K562 (cell line): ENCODE measurements around the gene KDM4C. TPM values are rescaled to one million over a fixed set of nuclear protein-coding genes. Genes with fewer than 3 reads are reported as not detected.

Experiments
- ATAC-seq: fragments of 200-7000 bp; cut with Tn5 transposase; 3 replicates; pipeline ENCODE4 v1.9.1; 2020; ENCODE audit warnings: moderate library complexity
- BruUV-seq: library from RNA; stranded (reverse); fragments of 400-500 nt; replicated peaks from 2 replicates; lab custom pipeline; 2021; lab: Mats Ljungman, UMichigan
- CTCF ChIA-PET: fragments of 300-600 bp; formaldehyde crosslinking; extraction: SDS; loops from one replicate; lab custom pipeline; 2021; ENCODE audit warnings: low intra/inter-chr PET ratio; lab: Yijun Ruan, JAX
- POLR2A ChIA-PET: fragments of 300-600, 350-650 bp; sonication (Branson Sonifier 250); formaldehyde crosslinking; extraction: SDS; loops from one replicate; lab custom pipeline; 2021; ENCODE audit warnings: antibody characterized with exemption, inconsistent platforms; lab: Yijun Ruan, JAX
- DNase-seq, 4 experiments: peaks; one replicate each; pipeline versions ENCODE4 v3.0.0 to v3.0.0-alpha.2; 2011 to 2018; ENCODE audit warnings: low spot score in 3 of 4, mixed read lengths in 3 of 4; ENCODE audit errors: extremely low read depth in 1 of 4
- FAIRE-seq: peaks from 2 replicates; lab custom pipeline; 2011; peaks lifted over from hg19 to GRCh38; lab: Jason Lieb, UNC
- H2AFZ ChIP-seq: 2 replicates; pipeline ENCODE4 v1.6.0; 2011; ENCODE audit warnings: low read depth, low read length, control low read depth, inconsistent platforms
- H3K27ac ChIP-seq: fragments of 200-600 bp; 3 replicates; pipeline ENCODE4 v1.8.0; 2011; ENCODE audit warnings: low read depth, mild to moderate bottlenecking, control low read depth, inconsistent platforms, low read length, moderate library complexity, mixed read lengths; ENCODE audit errors: extremely low read depth
- H3K27me3 ChIP-seq, 2 experiments: fragments of 300-600 bp in 1 of 2; 2 replicates in 1 of 2; 3 replicates in 1 of 2; pipeline versions ENCODE4 v1.6.0 to v1.8.0; 2011; ENCODE audit warnings: inconsistent platforms in 2 of 2, low read length in 2 of 2, mild to moderate bottlenecking in 1 of 2, mixed read lengths in 1 of 2, moderate library complexity in 1 of 2; ENCODE audit not compliant: control insufficient read depth in 2 of 2, insufficient read depth in 2 of 2
- H3K36me3 ChIP-seq: fragments of 300-600 bp; 3 replicates; pipeline ENCODE4 v1.8.0; 2011; ENCODE audit warnings: mild to moderate bottlenecking, low read length, inconsistent platforms; ENCODE audit not compliant: control insufficient read depth, insufficient read depth
- H3K4me1 ChIP-seq, 2 experiments: fragments of 200-600 bp in 1 of 2; replicated peaks in 1 of 2; 2 replicates in 1 of 2; 3 replicates in 1 of 2; pipeline versions ENCODE4 v1.5.1 to v1.8.0; 2011; ENCODE audit warnings: inconsistent platforms in 2 of 2, low read length in 2 of 2, mild to moderate bottlenecking in 1 of 2, mixed read lengths in 1 of 2, moderate library complexity in 1 of 2; ENCODE audit not compliant: control insufficient read depth in 2 of 2, insufficient read depth in 2 of 2
- H3K4me2 ChIP-seq: 2 replicates; pipeline ENCODE4 v1.6.1; 2011; ENCODE audit warnings: low read length, control low read depth, inconsistent platforms, mixed read lengths; ENCODE audit not compliant: insufficient read depth
- H3K4me3 ChIP-seq: fragments of 200-600 bp; sonication (generic), shearing (Covaris generic); 2 replicates; pipeline ENCODE4 v1.5.1; 2016; ENCODE audit warnings: control low read depth, inconsistent platforms
- H3K79me2 ChIP-seq: fragments of 200-600 bp; 3 replicates; pipeline ENCODE4 v1.8.0; 2011; ENCODE audit warnings: low read length, inconsistent platforms; ENCODE audit not compliant: control insufficient read depth, insufficient read depth
- H3K9ac ChIP-seq, 2 experiments: 2 replicates each; pipeline versions ENCODE4 v1.6.0 to v1.6.1; 2011; ENCODE audit warnings: low read depth in 2 of 2, low read length in 2 of 2, control low read depth in 1 of 2, inconsistent platforms in 1 of 2, mild to moderate bottlenecking in 1 of 2, mixed read lengths in 1 of 2; ENCODE audit not compliant: insufficient read depth in 1 of 2
- H3K9me1 ChIP-seq: one replicate; pipeline ENCODE4 v1.6.0; 2011; ENCODE audit warnings: inconsistent platforms, mild to moderate bottlenecking, low read length, moderate library complexity; ENCODE audit not compliant: control insufficient read depth, insufficient read depth
- H3K9me3 ChIP-seq: replicated peaks from 2 replicates; pipeline ENCODE4 v1.5.1; 2011; ENCODE audit warnings: low read depth, low read length, inconsistent platforms; ENCODE audit not compliant: control insufficient read depth, insufficient read depth
- H4K20me1 ChIP-seq: replicated peaks from 2 replicates; pipeline ENCODE4 v1.6.1; 2011; ENCODE audit warnings: low read length, inconsistent platforms, mixed read lengths; ENCODE audit not compliant: control insufficient read depth, insufficient read depth
- LEF1 ChIP-seq: fragments of 450-650 bp; IDR thresholded peaks from 2 replicates; pipeline ENCODE4 v1.6.1; 2016; ENCODE audit warnings: mild to moderate bottlenecking
- PBX2 ChIP-seq, 2 experiments: IDR thresholded peaks in 1 of 2; conservative IDR thresholded peaks in 1 of 2; 2 replicates each; pipeline ENCODE4 v1.6.1; 2016; ENCODE audit warnings: low read depth in 2 of 2, mild to moderate bottlenecking in 1 of 2, missing compliant biosample characterization in 1 of 2, missing genetic modification characterization in 1 of 2, moderate library complexity in 1 of 2
- PRDM10 ChIP-seq: fragments of 450-650 bp; IDR thresholded peaks from 2 replicates; pipeline ENCODE4 v1.6.1; 2018; ENCODE audit not compliant: partially characterized antibody
- SMARCE1 ChIP-seq: fragments of 450-650 bp; IDR thresholded peaks from 2 replicates; pipeline ENCODE4 v1.7.1; 2016; ENCODE audit warnings: mild to moderate bottlenecking
- TAL1 ChIP-seq: fragments of 450-650 bp; IDR thresholded peaks from 2 replicates; pipeline ENCODE4 v1.6.1; 2016; ENCODE audit warnings: mild to moderate bottlenecking
- TOE1 ChIP-seq, 2 experiments: fragments of 450-650 bp in 1 of 2; sonication (generic) in 1 of 2; formaldehyde crosslinking in 1 of 2; IDR thresholded peaks; 2 replicates each; pipeline versions ENCODE4 v1.7.1 to v1.8.0; 2016 to 2022; ENCODE audit warnings: borderline replicate concordance in 2 of 2, mild to moderate bottlenecking in 2 of 2, antibody characterized with exemption in 1 of 2, inconsistent platforms in 1 of 2, low read depth in 1 of 2, missing genetic modification reagents in 1 of 2, moderate library complexity in 1 of 2
- ZBTB34 ChIP-seq: fragments of 250-450 bp; sonication (Bioruptor Pico); IDR thresholded peaks from 2 replicates; pipeline ENCODE4 v1.8.0; 2021; ENCODE audit warnings: mild to moderate bottlenecking, moderate library complexity
- WGBS: fragments of 100-300 bp; shearing (Covaris generic); methylation state at CpG from one replicate; pipeline ENCODE4 v1.1.6; 2016; ENCODE audit warnings: low coverage, mixed read lengths; ENCODE audit not compliant: insufficient coverage; ENCODE audit errors: missing lambda C conversion rate; 5-methylcytosine and 5-hydroxymethylcytosine counted together
- in situ Hi-C: fragments of 300-500 bp; cut with MboI; formaldehyde crosslinking; loops from 4 replicates; pipeline ENCODE4 v1.15.0; 2018; ENCODE audit warnings: inconsistent platforms, mixed read lengths
- intact Hi-C: fragments of 100-400 bp; cut with micrococcal nuclease; formaldehyde crosslinking; loops from 2 replicates; pipeline ENCODE4 v1.14.2; 2022
- polyA plus RNA-seq, 8 experiments: library from polyadenylated mRNA; depleted of rRNA in 4 of 8; stranded (reverse) in 5 of 8; unstranded in 3 of 8; fragments of >200 nt; fragmentation: Nextera tagmentation in 2 of 8; fragmentation: Illumina TruSeq in 1 of 8; extraction: Ambion mirVana in 2 of 8; extraction: Trizol in 1 of 8; gene quantifications; 2 replicates each; pipeline versions ENCODE4 v1.2.1 to v1.2.3, GENCODE V29; 2011 to 2014; ENCODE audit warnings: inconsistent platforms in 1 of 8, missing spikeins in 1 of 8
- total RNA-seq, 7 experiments: library from RNA; depleted of rRNA in 6 of 7; stranded (reverse); fragments of >200 nt in 6 of 7; fragmentation: Illumina TruSeq in 2 of 7; extraction: Trizol in 2 of 7; gene quantifications; 2 replicates each; pipeline versions ENCODE4 v1.2.1 to v1.2.3, GENCODE V29; 2011 to 2021; ENCODE audit warnings: low replicate concordance in 1 of 7
- TF ChIP-seq, protein P1 (sequence below), 2 experiments: fragments of 450-650 bp; conservative IDR thresholded peaks; 2 replicates each; pipeline ENCODE4 v1.6.1; 2017; ENCODE audit warnings: mild to moderate bottlenecking in 2 of 2, moderate library complexity in 2 of 2
- TF ChIP-seq, protein P2 (sequence below): sonication (generic); formaldehyde crosslinking; IDR thresholded peaks from 2 replicates; pipeline ENCODE4 v1.8.0; 2023; ENCODE audit warnings: mild to moderate bottlenecking, missing genetic modification reagents

KDM4C gene
- total and polyA plus RNA-seq, 9 of the 15 experiments (the other 6 are each of a cell fraction or from before 2014, with no cell fraction given), result 5.4 to 17.0 (median 12.6) TPM

DNA sequence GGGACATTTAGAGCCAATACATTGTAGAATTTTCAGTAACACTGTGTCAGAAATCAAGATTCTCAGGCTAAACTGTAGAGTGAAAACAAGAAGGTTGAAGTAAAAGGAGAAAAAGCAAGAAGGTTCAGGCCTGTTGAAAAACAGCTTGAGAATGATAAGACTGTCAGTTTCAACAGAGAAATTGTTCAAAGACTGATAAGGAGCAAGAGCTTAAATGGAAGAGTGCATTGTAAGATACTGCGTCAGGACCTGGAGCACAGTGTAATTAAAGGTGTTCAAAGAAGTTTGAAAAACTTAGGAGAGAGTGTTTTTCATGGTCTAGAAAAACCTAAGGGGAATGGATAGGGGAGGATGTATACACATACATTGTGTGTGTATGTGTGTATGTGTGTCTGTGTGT lies 408.3 kb downstream of the KDM4C start:
- H3K27me3 ChIP-seq, result no peaks in the 10 kb centered on the region
- H3K9ac ChIP-seq, result peak overlapping the region in 1 of 2 experiments; percentile 50; a peak in 2 of 4 replicates
- no peaks in the 10 kb centered on the region for H3K9me3 ChIP-seq
- WGBS, result 0% methylated on average over 1 of the region's 1 CpG
- intact Hi-C loops (no loop called here), in situ Hi-C loops (no loop called here)
- H3K79me2 ChIP-seq, result no peaks in the 10 kb centered on the region
- H2AFZ ChIP-seq, result peak overlapping the region; percentile 60; the same call in 1 of the 2 replicates
- no peaks in the 10 kb centered on the region for H4K20me1 ChIP-seq
- H3K4me2 ChIP-seq, result peak overlapping the region; percentile 43; the same call in 1 of the 2 replicates
- CTCF ChIA-PET, result no interaction called here
- no TSS peak for BruUV-seq
- H3K9me1 ChIP-seq, result no peaks in the 10 kb centered on the region
- no peak overlapping the region for H3K4me3 ChIP-seq
- ATAC-seq, result peak; percentile 84
- DNase-seq, result peak; percentile 49 to 59 (median 50)
- peak overlapping the region; percentile 71 for H3K27ac ChIP-seq
- H3K36me3 ChIP-seq, result no peaks in the 10 kb centered on the region; the same call in 2 of the 3 replicates
- POLR2A ChIA-PET, result interaction anchor here (1.3 kb wide), 1 partner anchor 9 kb away, joined by 3 read pairs; no protein-coding TSS in a partner anchor
- H3K4me1 ChIP-seq, result peaks cover 0 to 17% of the 10 kb centered on the region in 2 experiments; a peak in 3 of 5 replicates
- peak; percentile 56 for FAIRE-seq
- peak; percentile 41; the same call in 1 of the 2 replicates for TF ChIP-seq SMARCE1
- TF ChIP-seq PBX2 (CRISPR knock-in tag; IDR thresholded peaks at IDR 0.05; ENCODE audit: low read depth), result no peak
- TF ChIP-seq PBX2 (tag; conservative IDR thresholded peaks at IDR 0.05; ENCODE audit: low read depth), result no peak
- TF ChIP-seq, protein P1, sequence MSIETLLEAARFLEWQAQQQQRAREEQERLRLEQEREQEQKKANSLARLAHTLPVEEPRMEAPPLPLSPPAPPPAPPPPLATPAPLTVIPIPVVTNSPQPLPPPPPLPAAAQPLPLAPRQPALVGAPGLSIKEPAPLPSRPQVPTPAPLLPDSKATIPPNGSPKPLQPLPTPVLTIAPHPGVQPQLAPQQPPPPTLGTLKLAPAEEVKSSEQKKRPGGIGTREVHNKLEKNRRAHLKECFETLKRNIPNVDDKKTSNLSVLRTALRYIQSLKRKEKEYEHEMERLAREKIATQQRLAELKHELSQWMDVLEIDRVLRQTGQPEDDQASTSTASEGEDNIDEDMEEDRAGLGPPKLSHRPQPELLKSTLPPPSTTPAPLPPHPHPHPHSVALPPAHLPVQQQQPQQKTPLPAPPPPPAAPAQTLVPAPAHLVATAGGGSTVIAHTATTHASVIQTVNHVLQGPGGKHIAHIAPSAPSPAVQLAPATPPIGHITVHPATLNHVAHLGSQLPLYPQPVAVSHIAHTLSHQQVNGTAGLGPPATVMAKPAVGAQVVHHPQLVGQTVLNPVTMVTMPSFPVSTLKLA (conservative IDR thresholded peaks at IDR 0.05), result peak in 1 of 2 experiments; percentile 2; a peak in 1 of 4 replicates
- peak; percentile 32; the same call in 1 of the 2 replicates for TF ChIP-seq LEF1
- TF ChIP-seq TOE1 (IDR thresholded peaks at IDR 0.05; ENCODE audit: borderline replicate concordance), result no peak
- no peak for TF ChIP-seq TOE1 (CRISPR knock-in tag; IDR thresholded peaks at IDR 0.05; ENCODE audit: borderline replicate concordance, low read depth)
- TF ChIP-seq ZBTB34 (CRISPR knock-in tag), result no peak
- TF ChIP-seq, protein P2, sequence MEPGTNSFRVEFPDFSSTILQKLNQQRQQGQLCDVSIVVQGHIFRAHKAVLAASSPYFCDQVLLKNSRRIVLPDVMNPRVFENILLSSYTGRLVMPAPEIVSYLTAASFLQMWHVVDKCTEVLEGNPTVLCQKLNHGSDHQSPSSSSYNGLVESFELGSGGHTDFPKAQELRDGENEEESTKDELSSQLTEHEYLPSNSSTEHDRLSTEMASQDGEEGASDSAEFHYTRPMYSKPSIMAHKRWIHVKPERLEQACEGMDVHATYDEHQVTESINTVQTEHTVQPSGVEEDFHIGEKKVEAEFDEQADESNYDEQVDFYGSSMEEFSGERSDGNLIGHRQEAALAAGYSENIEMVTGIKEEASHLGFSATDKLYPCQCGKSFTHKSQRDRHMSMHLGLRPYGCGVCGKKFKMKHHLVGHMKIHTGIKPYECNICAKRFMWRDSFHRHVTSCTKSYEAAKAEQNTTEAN (CRISPR knock-in tag), result no peak
- TF ChIP-seq TAL1, result peak; percentile 84
- peak; percentile 50 for TF ChIP-seq PRDM10
